Measurements from ENCODE around the gene KIRREL3.
"Not testable (repeated sequence)": the region's sequence is repeated elsewhere in the genome, so short reads cannot be mapped to it uniquely, and the experiment has no call there.

The KIRREL3 gene

GRCh38 chr11:126394036-126394435 lies 606.5 kb downstream of the KIRREL3 start:
- no peak overlapping the region for H3K9ac ChIP-seq (ENCODE audit: low read length in 5 of 5)
- H3K4me1 ChIP-seq (ENCODE audit: control insufficient read depth in 5 of 5, insufficient read depth in 5 of 5, low read length in 5 of 5), result peaks cover 2 to 32% (median 14%) of the 10 kb centered on the region in 5 donors
- no peaks in the 10 kb centered on the region for H3K9me3 ChIP-seq (ENCODE audit: control insufficient read depth in 5 of 5, low read length in 5 of 5)
- no peak overlapping the region for H3K27ac ChIP-seq (ENCODE audit: low read depth, low read length)
- no peaks in the 10 kb centered on the region for H3K27me3 ChIP-seq (ENCODE audit: control insufficient read depth in 5 of 5, insufficient read depth in 4 of 5, low read length in 5 of 5)
- H3K36me3 ChIP-seq (ENCODE audit: control insufficient read depth in 5 of 5, insufficient read depth in 5 of 5, low read length in 5 of 5), result no peaks in the 10 kb centered on the region
- no peak overlapping the region for H3K4me3 ChIP-seq (ENCODE audit: low read depth in 1 of 5, low read length in 5 of 5)

GRCh38 chr11:126393143-126393542 lies 607.4 kb downstream of the KIRREL3 start:
- Histone ChIP-seq H3K9ac (ENCODE audit: low read length in 5 of 5) (no peak overlapping the region), H3K27ac (ENCODE audit: low read depth, low read length) (no peak overlapping the region), H3K9me3 (ENCODE audit: control insufficient read depth in 5 of 5, low read length in 5 of 5) (no peaks in the 10 kb centered on the region), H3K4me3 (ENCODE audit: low read depth in 1 of 5, low read length in 5 of 5) (no peak overlapping the region), H3K4me1 (ENCODE audit: control insufficient read depth in 5 of 5, insufficient read depth in 5 of 5, low read length in 5 of 5) (peaks cover 2 to 24% (median 14%) of the 10 kb centered on the region in 5 donors), H3K27me3 (ENCODE audit: control insufficient read depth in 5 of 5, insufficient read depth in 4 of 5, low read length in 5 of 5) (no peaks in the 10 kb centered on the region), H3K36me3 (ENCODE audit: control insufficient read depth in 5 of 5, insufficient read depth in 5 of 5, low read length in 5 of 5) (no peaks in the 10 kb centered on the region)

GRCh38 chr11:126392633-126393013 lies 607.9 kb downstream of the KIRREL3 start:
- Histone ChIP-seq H3K27me3 (ENCODE audit: control insufficient read depth in 5 of 5, insufficient read depth in 4 of 5, low read length in 5 of 5) (no peaks in the 10 kb centered on the region), H3K4me3 (ENCODE audit: low read depth in 1 of 5, low read length in 5 of 5) (no peak overlapping the region), H3K4me1 (ENCODE audit: control insufficient read depth in 5 of 5, insufficient read depth in 5 of 5, low read length in 5 of 5) (peaks cover 2 to 24% (median 14%) of the 10 kb centered on the region in 5 donors), H3K9ac (ENCODE audit: low read length in 5 of 5) (no peak overlapping the region), H3K27ac (ENCODE audit: low read depth, low read length) (no peak overlapping the region), H3K36me3 (ENCODE audit: control insufficient read depth in 5 of 5, insufficient read depth in 5 of 5, low read length in 5 of 5) (no peaks in the 10 kb centered on the region), H3K9me3 (ENCODE audit: control insufficient read depth in 5 of 5, low read length in 5 of 5) (no peaks in the 10 kb centered on the region)

- H3K27me3 ChIP-seq (ENCODE audit: control insufficient read depth in 5 of 5, insufficient read depth in 4 of 5, low read length in 5 of 5), result no peaks in the 10 kb centered on the region
- peaks cover 2 to 24% (median 15%) of the 10 kb centered on the region in 5 donors for H3K4me1 ChIP-seq (ENCODE audit: control insufficient read depth in 5 of 5, insufficient read depth in 5 of 5, low read length in 5 of 5)
- H3K36me3 ChIP-seq (ENCODE audit: control insufficient read depth in 5 of 5, insufficient read depth in 5 of 5, low read length in 5 of 5), result no peaks in the 10 kb centered on the region
- H3K27ac ChIP-seq (ENCODE audit: low read depth, low read length), result no peak overlapping the region
- H3K4me3 ChIP-seq (ENCODE audit: low read depth in 1 of 5, low read length in 5 of 5), result no peak overlapping the region
- no peaks in the 10 kb centered on the region for H3K9me3 ChIP-seq (ENCODE audit: control insufficient read depth in 5 of 5, low read length in 5 of 5)
- no peak overlapping the region for H3K9ac ChIP-seq (ENCODE audit: low read length in 5 of 5)
Observed at GRCh38 chr11:126391970-126392632, 608.5 kb downstream of the KIRREL3 start.

- H3K9ac ChIP-seq (ENCODE audit: low read length in 5 of 5), result no peak overlapping the region
- H3K9me3 ChIP-seq (ENCODE audit: control insufficient read depth in 5 of 5, low read length in 5 of 5), result no peaks in the 10 kb centered on the region
- no peak overlapping the region for H3K4me3 ChIP-seq (ENCODE audit: low read depth in 1 of 5, low read length in 5 of 5)
- H3K27ac ChIP-seq (ENCODE audit: low read depth, low read length), result no peak overlapping the region
- H3K27me3 ChIP-seq (ENCODE audit: control insufficient read depth in 5 of 5, insufficient read depth in 4 of 5, low read length in 5 of 5), result no peaks in the 10 kb centered on the region
- peaks cover 2 to 30% (median 20%) of the 10 kb centered on the region in 5 donors for H3K4me1 ChIP-seq (ENCODE audit: control insufficient read depth in 5 of 5, insufficient read depth in 5 of 5, low read length in 5 of 5)
- no peaks in the 10 kb centered on the region for H3K36me3 ChIP-seq (ENCODE audit: control insufficient read depth in 5 of 5, insufficient read depth in 5 of 5, low read length in 5 of 5)
Observed at GRCh38 chr11:126391286-126391954, 609.1 kb downstream of the KIRREL3 start.

- H3K9ac ChIP-seq (ENCODE audit: low read length in 5 of 5), result no peak overlapping the region
- H3K4me3 ChIP-seq (ENCODE audit: low read depth in 1 of 5, low read length in 5 of 5), result no peak overlapping the region
- peaks cover 2 to 29% (median 22%) of the 10 kb centered on the region in 5 donors for H3K4me1 ChIP-seq (ENCODE audit: control insufficient read depth in 5 of 5, insufficient read depth in 5 of 5, low read length in 5 of 5)
- no peaks in the 10 kb centered on the region for H3K9me3 ChIP-seq (ENCODE audit: control insufficient read depth in 5 of 5, low read length in 5 of 5)
- H3K36me3 ChIP-seq (ENCODE audit: control insufficient read depth in 5 of 5, insufficient read depth in 5 of 5, low read length in 5 of 5), result no peaks in the 10 kb centered on the region
- no peak overlapping the region for H3K27ac ChIP-seq (ENCODE audit: low read depth, low read length)
- no peaks in the 10 kb centered on the region for H3K27me3 ChIP-seq (ENCODE audit: control insufficient read depth in 5 of 5, insufficient read depth in 4 of 5, low read length in 5 of 5)
Observed at GRCh38 chr11:126390272-126390867, 610.2 kb downstream of the KIRREL3 start.

GRCh38 chr11:126387857-126388256 lies 612.7 kb downstream of the KIRREL3 start:
- H3K9me3 ChIP-seq (ENCODE audit: control insufficient read depth in 5 of 5, low read length in 5 of 5), result no peaks in the 10 kb centered on the region
- H3K4me1 ChIP-seq (ENCODE audit: control insufficient read depth in 5 of 5, insufficient read depth in 5 of 5, low read length in 5 of 5), result peaks cover 2 to 22% (median 18%) of the 10 kb centered on the region in 5 donors
- H3K9ac ChIP-seq (ENCODE audit: low read length in 5 of 5), result no peak overlapping the region
- no peak overlapping the region for H3K27ac ChIP-seq (ENCODE audit: low read depth, low read length)
- no peaks in the 10 kb centered on the region for H3K27me3 ChIP-seq (ENCODE audit: control insufficient read depth in 5 of 5, insufficient read depth in 4 of 5, low read length in 5 of 5)
- no peaks in the 10 kb centered on the region for H3K36me3 ChIP-seq (ENCODE audit: control insufficient read depth in 5 of 5, insufficient read depth in 5 of 5, low read length in 5 of 5)
- no peak overlapping the region for H3K4me3 ChIP-seq (ENCODE audit: low read depth in 1 of 5, low read length in 5 of 5)

GRCh38 chr11:126386729-126387071 lies 613.9 kb downstream of the KIRREL3 start:
- H3K4me3 ChIP-seq (ENCODE audit: low read depth in 1 of 5, low read length in 5 of 5); H3K9ac ChIP-seq (ENCODE audit: low read length in 5 of 5); H3K27me3 ChIP-seq (ENCODE audit: control insufficient read depth in 5 of 5, insufficient read depth in 4 of 5, low read length in 5 of 5); H3K36me3 ChIP-seq (ENCODE audit: control insufficient read depth in 5 of 5, insufficient read depth in 5 of 5, low read length in 5 of 5); H3K27ac ChIP-seq (ENCODE audit: low read depth, low read length); H3K9me3 ChIP-seq (ENCODE audit: control insufficient read depth in 5 of 5, low read length in 5 of 5): not testable (repeated sequence)
- H3K4me1 ChIP-seq (ENCODE audit: control insufficient read depth in 5 of 5, insufficient read depth in 5 of 5, low read length in 5 of 5), result peaks cover 0 to 12% (median 8%) of the 10 kb centered on the region in 5 donors

GRCh38 chr11:126385991-126386728 lies 614.4 kb downstream of the KIRREL3 start:
- no peaks in the 10 kb centered on the region for H3K27me3 ChIP-seq (ENCODE audit: control insufficient read depth in 5 of 5, insufficient read depth in 4 of 5, low read length in 5 of 5)
- peaks cover 0 to 12% (median 8%) of the 10 kb centered on the region in 5 donors for H3K4me1 ChIP-seq (ENCODE audit: control insufficient read depth in 5 of 5, insufficient read depth in 5 of 5, low read length in 5 of 5)
- H3K4me3 ChIP-seq (ENCODE audit: low read depth in 1 of 5, low read length in 5 of 5), result no peak overlapping the region
- no peaks in the 10 kb centered on the region for H3K36me3 ChIP-seq (ENCODE audit: control insufficient read depth in 5 of 5, insufficient read depth in 5 of 5, low read length in 5 of 5)
- H3K9ac ChIP-seq (ENCODE audit: low read length in 5 of 5), result no peak overlapping the region
- H3K9me3 ChIP-seq (ENCODE audit: control insufficient read depth in 5 of 5, low read length in 5 of 5), result no peaks in the 10 kb centered on the region
- H3K27ac ChIP-seq (ENCODE audit: low read depth, low read length), result no peak overlapping the region

Data from subcutaneous abdominal adipose tissue (tissue), 5 donors.